Transverse colon (tissue), 3 donors: ENCODE measurements around the gene ERLEC1.

Experiments
- POLR2A ChIP-seq: fragments of 450-650 bp; IDR thresholded peaks from one replicate; pipeline ENCODE4 v1.6.1; 2016; ENCODE audit warnings: antibody characterized with exemption, mild to moderate bottlenecking, moderate library complexity
- TF ChIP-seq, protein P1 (sequence below), 5 experiments: fragments of 200-600 bp in 3 of 5; fragments of 450-650 bp in 2 of 5; sonication (generic) in 3 of 5; IDR thresholded peaks; 1 replicate in 2 of 5; 2 replicates in 3 of 5; pipeline ENCODE4 v1.5.1; 2016 to 2017; ENCODE audit warnings: antibody characterized with exemption in 5 of 5, inconsistent platforms in 3 of 5, mild to moderate bottlenecking in 2 of 5, moderate library complexity in 1 of 5

DNA sequence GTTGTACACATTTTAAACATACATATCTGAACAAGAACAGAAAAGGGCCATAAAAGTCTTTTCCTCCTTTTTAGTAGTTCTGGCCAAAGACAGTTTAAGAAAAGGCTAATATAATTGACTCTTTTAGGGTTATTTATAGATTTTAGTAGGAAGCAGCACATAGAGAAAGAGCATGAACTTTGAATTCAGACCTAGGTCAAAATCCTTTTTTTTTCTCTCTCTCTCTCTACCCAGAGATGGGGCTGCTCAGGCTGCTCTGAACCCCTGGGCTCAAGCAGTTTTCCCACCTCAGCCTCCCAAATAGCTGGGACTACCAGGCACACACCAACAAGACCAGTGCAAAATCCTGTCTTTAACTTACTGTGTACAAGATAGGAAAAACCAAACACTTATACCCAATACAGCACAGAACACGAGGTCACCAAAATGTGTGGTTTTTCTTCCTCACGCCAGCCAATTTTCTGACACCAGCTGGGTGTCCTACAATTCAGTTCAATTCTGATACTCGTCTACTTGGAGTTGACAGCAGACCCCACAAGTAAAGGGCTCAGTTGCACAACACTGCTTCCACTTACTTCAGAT is 32.1 kb downstream of the ERLEC1 start:
- TF ChIP-seq, protein P1, sequence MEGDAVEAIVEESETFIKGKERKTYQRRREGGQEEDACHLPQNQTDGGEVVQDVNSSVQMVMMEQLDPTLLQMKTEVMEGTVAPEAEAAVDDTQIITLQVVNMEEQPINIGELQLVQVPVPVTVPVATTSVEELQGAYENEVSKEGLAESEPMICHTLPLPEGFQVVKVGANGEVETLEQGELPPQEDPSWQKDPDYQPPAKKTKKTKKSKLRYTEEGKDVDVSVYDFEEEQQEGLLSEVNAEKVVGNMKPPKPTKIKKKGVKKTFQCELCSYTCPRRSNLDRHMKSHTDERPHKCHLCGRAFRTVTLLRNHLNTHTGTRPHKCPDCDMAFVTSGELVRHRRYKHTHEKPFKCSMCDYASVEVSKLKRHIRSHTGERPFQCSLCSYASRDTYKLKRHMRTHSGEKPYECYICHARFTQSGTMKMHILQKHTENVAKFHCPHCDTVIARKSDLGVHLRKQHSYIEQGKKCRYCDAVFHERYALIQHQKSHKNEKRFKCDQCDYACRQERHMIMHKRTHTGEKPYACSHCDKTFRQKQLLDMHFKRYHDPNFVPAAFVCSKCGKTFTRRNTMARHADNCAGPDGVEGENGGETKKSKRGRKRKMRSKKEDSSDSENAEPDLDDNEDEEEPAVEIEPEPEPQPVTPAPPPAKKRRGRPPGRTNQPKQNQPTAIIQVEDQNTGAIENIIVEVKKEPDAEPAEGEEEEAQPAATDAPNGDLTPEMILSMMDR (IDR thresholded peaks at IDR 0.05) = no peak
- TF ChIP-seq POLR2A = no peak
